ENCODE measurements around the gene MCC.

DNA sequence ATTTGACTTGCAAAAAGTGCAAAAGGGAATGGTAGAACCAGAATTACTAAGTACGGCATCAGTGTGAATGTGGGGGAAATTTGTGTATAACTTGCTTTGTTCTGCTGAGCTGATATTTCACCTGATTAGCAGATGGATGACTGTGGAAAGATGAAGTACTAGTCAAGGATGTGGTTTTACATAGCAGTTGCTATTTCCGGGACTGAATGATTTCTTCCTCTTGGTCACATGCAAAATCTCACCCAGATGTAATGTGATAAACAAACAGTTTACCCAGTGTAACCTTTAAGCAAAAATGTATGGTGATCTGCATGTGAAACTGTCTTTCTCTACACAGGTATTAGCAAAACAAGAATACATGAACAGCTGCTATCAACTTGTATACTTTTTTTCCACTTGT lies 465.6 kb downstream of the MCC start:
- no peak for TF ChIP-seq EZH2 (IDR thresholded peaks at IDR 0.05; ENCODE audit: insufficient read depth, poor library complexity, severe bottlenecking)
- no peak for TF ChIP-seq EZH2phosphoT487 (IDR thresholded peaks at IDR 0.05; ENCODE audit: insufficient read depth, low read depth)
